ENCODE data around the gene SPTBN4. TPM values are rescaled to one million over a fixed set of nuclear protein-coding genes. Genes with fewer than 3 reads are reported as not detected.

SPTBN4 gene
- total and polyA plus RNA-seq, 2 of the 4 experiments (the other 2 are of a cell fraction) = 0.72 to 0.91 TPM

- ATAC-seq (ENCODE audit: low read depth) = no peak
- H3K56ac ChIP-seq (ENCODE audit: extremely low read depth, insufficient read depth, low read length) = no peak overlapping the region
- H2AFZ ChIP-seq (replicated peaks; ENCODE audit: low read length, poor library complexity) = no peak overlapping the region
- 40% methylated on average over 1 of the region's 2 CpGs; no CpG with 5 or more reads in 1 of the 2 experiments for WGBS, 2 experiments (ENCODE audit: extremely low coverage in 2 of 2, insufficient read length in 1 of 2)
- no peaks in the 10 kb centered on the region for H3K9me1 ChIP-seq (ENCODE audit: insufficient read depth, low read length)
- no peak overlapping the region for H3K14ac ChIP-seq (replicated peaks; ENCODE audit: low read depth, low read length)
- H2AK9ac ChIP-seq (replicated peaks; ENCODE audit: low read depth, low read length, poor library complexity) = no peak overlapping the region
- no peak overlapping the region for H3K4me2 ChIP-seq (ENCODE audit: low read depth, low read length)
- no peak overlapping the region for H3K27ac ChIP-seq (ENCODE audit: insufficient read depth, low read length)
- H3K23ac ChIP-seq (ENCODE audit: low read depth, low read length) = no peak overlapping the region
- no peak overlapping the region for H4K5ac ChIP-seq (ENCODE audit: low read depth, low read length)
- no peak overlapping the region for H4K91ac ChIP-seq (ENCODE audit: insufficient read depth, low read depth, low read length)
- dilution Hi-C loops (cut with HindIII; ENCODE audit: low sequenced_read_pairs, unreplicated experiment) (no loop called here), in situ Hi-C loops (cut with MboI; ENCODE audit: low sequenced_read_pairs) (loop anchor here (25.0 kb wide), 2 partner anchors 196 to 371 kb away; no protein-coding TSS in a partner anchor), intact Hi-C loops (cut with micrococcal nuclease) (no loop called here)
- no peak overlapping the region for H3K18ac ChIP-seq (ENCODE audit: low read depth, low read length)
- H3K4me1 ChIP-seq (ENCODE audit: control insufficient read depth, insufficient read depth, low read length) = no peaks in the 10 kb centered on the region
- no peaks in the 10 kb centered on the region for H3K79me1 ChIP-seq (ENCODE audit: low read depth in 1 of 2, low read length in 2 of 2)
- H4K8ac ChIP-seq (ENCODE audit: low read depth in 2 of 2, low read length in 2 of 2) = no peak overlapping the region
- no peaks in the 10 kb centered on the region for H3K9me3 ChIP-seq (ENCODE audit: control insufficient read depth, insufficient read depth, low read length)
- H2AK5ac ChIP-seq (ENCODE audit: low read depth, low read length) = no peak overlapping the region
- no peak overlapping the region for H2BK15ac ChIP-seq (ENCODE audit: low read depth, low read length)
- H3K27me3 ChIP-seq (ENCODE audit: control insufficient read depth, insufficient read depth, low read length) = peaks cover 38% of the 10 kb centered on the region
- H2BK120ac ChIP-seq (ENCODE audit: low read depth, low read length) = no peak overlapping the region
- H3K4me3 ChIP-seq (ENCODE audit: insufficient read depth, low read depth, low read length) = no peak overlapping the region
- no peak overlapping the region for H2BK5ac ChIP-seq (ENCODE audit: low read depth, low read length, poor library complexity, severe bottlenecking)
- DNase-seq = no peak
- BruUV-seq (replicated peaks) = no TSS peak
- H3K4ac ChIP-seq (ENCODE audit: low read depth, low read length) = no peak overlapping the region
- H3K36me3 ChIP-seq (ENCODE audit: control insufficient read depth, insufficient read depth, low read length) = no peaks in the 10 kb centered on the region
- TF ChIP-seq RCOR1 (IDR thresholded peaks at IDR 0.05; ENCODE audit: insufficient replicate concordance, low read length) = no peak
- ChIA-PET POLR2A (ENCODE audit: unreplicated experiment) (no interaction called here), CTCF (no interaction called here)
- H4K20me1 ChIP-seq (ENCODE audit: insufficient read depth, low read length) = no peaks in the 10 kb centered on the region
- H3K9ac ChIP-seq (ENCODE audit: low read depth, low read length) = no peak overlapping the region
- no peak overlapping the region for H2BK20ac ChIP-seq (ENCODE audit: low read depth, low read length)
Measured at GRCh38 chr19:40507892-40508291, 41.1 kb downstream of the SPTBN4 start.
